HT1080 (cell line): ENCODE results near the gene GALC. TPM values are rescaled to one million over a fixed set of nuclear protein-coding genes. Genes with fewer than 3 reads are reported as not detected.

Source experiments
- DNase-seq: peaks from one replicate; pipeline ENCODE4 v3.0.0-alpha.2; 2015; ENCODE audit warnings: low read depth
- total RNA-seq: library from RNA; depleted of rRNA; stranded (reverse); fragments of >200 nt; shearing (Covaris generic); gene quantifications from 2 replicates; pipeline ENCODE4 v1.2.3, GENCODE V29; 2014

Gene GALC
- total RNA-seq, 1 experiment from 2014 or later: not detected

DNA sequence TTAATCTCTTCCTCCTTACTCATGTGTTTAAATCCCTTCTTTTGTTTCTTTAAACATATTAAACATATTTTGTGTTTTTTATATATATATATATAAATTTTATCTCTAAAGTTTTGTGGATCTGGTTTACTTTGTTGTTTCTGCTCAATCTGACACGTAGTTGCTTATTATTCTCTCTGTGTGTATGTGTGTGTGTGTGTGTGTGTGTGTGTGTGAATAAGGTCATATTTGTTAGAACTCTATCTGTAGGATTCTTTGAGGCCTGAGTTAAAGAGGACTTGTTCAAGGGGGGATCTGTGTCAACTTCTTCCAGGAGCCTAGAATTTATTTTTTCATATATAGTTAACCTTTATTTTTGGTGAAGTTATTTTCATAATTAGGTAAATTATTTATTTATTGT is 14.6 kb upstream of the GALC start:
- DNase-seq: no peak

- peak; percentile 15 for DNase-seq
Measured at GRCh38 chr14:88005978-88006851, 13.2 kb upstream of the GALC start.

- DNase-seq: no peak
Measured at GRCh38 chr14:88005050-88005481, 12.1 kb upstream of the GALC start, which contains the start of gene GPR65. Gene GPR65 (plus strand): TSS chr14:88005135. CDS start chr14:88010848, 5,713 bp downstream.

- no peak for DNase-seq
Measured at GRCh38 chr14:88004506-88005036, 11.6 kb upstream of the GALC start.

DNA sequence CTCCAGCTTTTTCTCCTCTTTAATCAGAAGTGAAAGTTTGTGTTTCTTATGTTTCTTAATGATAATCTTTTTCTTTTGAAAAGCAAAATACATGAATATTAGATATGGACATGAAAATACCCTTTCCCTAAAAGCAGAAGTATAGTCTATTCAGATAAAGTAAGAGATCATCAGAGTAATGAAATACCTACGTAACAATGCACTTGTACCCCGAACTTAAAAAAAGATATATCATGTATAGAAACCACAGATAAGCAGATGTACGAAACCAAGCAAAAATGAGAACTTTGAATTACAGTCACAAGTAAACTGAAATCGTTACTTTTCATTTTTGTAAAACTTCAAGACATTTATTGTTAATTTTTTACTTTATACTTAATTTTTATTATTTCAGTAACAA is 10.4 kb upstream of the GALC start:
- no peak for DNase-seq

- DNase-seq: no peak
Measured at GRCh38 chr14:88002421-88003075, 9.6 kb upstream of the GALC start.

DNA sequence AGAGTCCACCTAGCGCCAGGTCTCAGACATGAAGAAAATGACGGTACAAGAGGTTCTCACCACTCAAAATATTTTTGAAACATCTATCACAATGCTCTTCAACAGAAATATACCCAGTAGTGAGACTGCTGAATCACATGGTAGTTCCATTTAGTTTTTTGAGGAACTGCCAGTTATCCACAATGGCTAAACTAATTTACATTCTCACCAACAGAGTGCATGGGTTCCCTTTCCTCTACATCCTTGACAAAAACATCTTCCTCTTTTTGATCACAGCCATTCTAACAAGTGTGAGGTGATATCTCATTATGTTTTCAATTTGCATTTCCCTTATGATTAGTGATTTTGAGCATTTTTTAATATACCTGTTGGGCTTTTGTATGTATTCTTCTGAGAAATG is 6.3 kb upstream of the GALC start:
- no peak for DNase-seq

- no peak for DNase-seq
Measured at GRCh38 chr14:87998482-87998881, 5.5 kb upstream of the GALC start.

- DNase-seq: no peak
Measured at GRCh38 chr14:87996291-87996592, 3.3 kb upstream of the GALC start.

DNA sequence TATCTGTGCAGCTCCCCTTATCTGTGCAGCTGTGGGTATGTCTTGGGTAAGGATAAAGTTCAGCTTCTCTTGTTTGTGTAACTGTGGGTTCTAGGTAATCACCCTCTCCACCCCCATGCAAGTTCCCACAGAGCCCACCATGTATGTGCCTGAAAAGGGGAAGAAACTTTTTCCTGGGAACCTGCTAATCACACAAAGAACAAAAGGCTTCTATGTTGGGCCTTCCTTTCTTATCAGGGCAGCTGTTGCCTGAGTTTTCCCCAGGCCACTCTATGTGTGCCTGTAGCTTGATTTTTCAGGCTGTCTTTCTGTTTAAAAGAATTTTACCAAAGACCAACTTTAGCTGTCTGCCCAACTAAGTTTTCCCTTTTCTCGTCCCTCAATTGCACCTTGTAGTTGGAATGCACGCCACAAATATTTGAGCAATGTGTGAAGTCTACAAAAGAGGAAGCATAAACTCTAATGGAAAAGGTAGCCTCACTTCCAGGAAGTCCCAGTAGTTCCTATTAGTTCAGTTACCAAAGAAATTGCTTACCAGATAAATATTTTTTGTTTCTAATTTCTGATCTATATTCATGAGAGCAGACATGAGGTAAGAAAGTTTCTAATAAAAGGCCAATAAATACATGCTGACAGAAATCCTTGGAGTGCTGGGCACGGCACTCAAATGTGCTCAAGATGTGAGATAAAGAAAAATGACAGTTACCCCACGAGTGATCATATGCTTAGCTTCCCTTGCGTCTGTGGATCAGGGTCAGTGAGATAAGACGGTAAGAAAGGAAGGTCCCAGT is 2.7 kb upstream of the GALC start:
- DNase-seq: no peak

DNA sequence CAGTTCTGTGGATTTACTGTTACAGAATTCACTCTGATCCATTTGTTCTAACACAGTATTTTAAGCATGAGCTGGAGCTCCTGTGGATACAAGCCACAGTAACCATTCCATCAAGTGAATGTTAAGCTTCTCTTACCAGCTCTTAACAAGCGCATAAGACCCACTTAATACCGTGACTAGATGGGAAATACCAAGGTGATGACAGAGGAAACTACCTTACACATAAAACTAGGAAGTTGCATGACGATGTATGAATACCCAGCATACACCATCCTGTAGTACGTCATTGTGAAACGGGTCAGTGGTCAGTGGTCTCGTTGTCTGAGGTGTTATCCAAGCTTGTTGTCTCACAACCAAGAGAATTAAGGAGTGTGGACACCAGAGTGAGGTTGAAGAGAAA is 2.0 kb upstream of the GALC start:
- peak; percentile 45 for DNase-seq

GRCh38 chr14:87992346-87992717 is 650 bp downstream of the GALC start:
- no peak for DNase-seq

- DNase-seq: no peak
Measured at GRCh38 chr14:87990682-87991081, 2.3 kb downstream of the GALC start.

GRCh38 chr14:87989956-87990299 is 3.1 kb downstream of the GALC start:
- DNase-seq: no peak

GRCh38 chr14:87989221-87989955 is 3.6 kb downstream of the GALC start:
- DNase-seq: no peak

DNA sequence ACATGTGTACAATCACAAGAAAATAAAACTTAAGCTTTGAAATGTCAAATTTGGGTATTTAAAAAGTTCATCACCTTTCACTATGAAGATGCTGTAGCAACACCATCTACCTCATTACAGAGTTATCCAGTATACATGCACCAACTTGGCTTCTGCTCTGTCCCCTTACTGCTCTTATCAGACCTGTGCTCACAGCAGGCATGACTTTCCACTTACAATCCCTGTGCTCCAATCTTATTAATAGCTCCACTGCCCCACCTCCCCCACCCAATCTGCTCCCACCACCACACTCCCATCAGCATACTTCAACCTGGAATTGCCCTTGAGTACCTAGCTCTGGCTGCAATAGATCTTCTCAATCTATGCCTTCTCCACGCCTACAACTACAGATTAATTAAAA is 13.3 kb downstream of the GALC start:
- DNase-seq: no peak

GRCh38 chr14:87975636-87976035 is 17.3 kb downstream of the GALC start:
- DNase-seq: no peak

DNA sequence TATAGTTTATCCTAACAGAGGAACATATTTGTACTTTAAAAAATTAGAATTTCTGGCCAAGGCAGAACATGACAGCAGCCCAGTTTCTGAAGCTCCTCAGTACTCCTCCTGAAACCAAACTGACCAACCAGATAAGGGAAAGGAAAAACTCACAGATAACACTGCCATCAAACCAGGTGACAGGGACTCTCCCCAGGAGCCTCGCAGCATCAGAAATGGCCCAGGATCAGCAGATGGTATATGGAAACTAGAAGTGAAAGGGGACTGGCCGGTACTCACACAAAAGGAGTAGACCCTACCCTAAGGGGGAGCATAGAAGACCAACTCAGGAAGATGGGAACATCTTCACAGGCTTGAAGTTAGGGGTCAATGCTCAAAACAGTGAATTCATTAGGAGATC is 22.0 kb downstream of the GALC start:
- no peak for DNase-seq

GRCh38 chr14:87967496-87967895 is 25.5 kb downstream of the GALC start:
- DNase-seq: no peak

- peak; percentile 13 for DNase-seq
Measured at GRCh38 chr14:87966816-87967215, 26.2 kb downstream of the GALC start.

GRCh38 chr14:87961246-87961645 is 31.7 kb downstream of the GALC start:
- no peak for DNase-seq
